Astrocyte of the cerebellum (primary cell): ENCODE measurements around the gene NECAB3.
A peak's percentile ranks its signal among the peaks of the same experiment; 100 is the strongest.
"Not testable (repeated sequence)": the region's sequence is repeated elsewhere in the genome, so short reads cannot be mapped to it uniquely, and the experiment has no call there.

Experiments used
- DNase-seq: peaks from one replicate; pipeline ENCODE4 v3.0.0-alpha.2; 2011; ENCODE audit warnings: low read depth
- H3K4me3 ChIP-seq: 2 replicates; pipeline ENCODE4 v1.5.1; 2011; ENCODE audit warnings: mild to moderate bottlenecking, low read depth, low read length, moderate library complexity
- in situ Hi-C: cut with HindIII; loops from 2 replicates; pipeline ENCODE4 v1.10.0; 2017; ENCODE audit warnings: low sequenced_read_pairs
- TF ChIP-seq, protein P1 (sequence below): IDR thresholded peaks from 2 replicates; pipeline ENCODE4 v1.5.1; 2012; ENCODE audit warnings: low read length, low read depth, moderate library complexity, mild to moderate bottlenecking; ENCODE audit errors: missing control alignments

Gene NECAB3

DNA sequence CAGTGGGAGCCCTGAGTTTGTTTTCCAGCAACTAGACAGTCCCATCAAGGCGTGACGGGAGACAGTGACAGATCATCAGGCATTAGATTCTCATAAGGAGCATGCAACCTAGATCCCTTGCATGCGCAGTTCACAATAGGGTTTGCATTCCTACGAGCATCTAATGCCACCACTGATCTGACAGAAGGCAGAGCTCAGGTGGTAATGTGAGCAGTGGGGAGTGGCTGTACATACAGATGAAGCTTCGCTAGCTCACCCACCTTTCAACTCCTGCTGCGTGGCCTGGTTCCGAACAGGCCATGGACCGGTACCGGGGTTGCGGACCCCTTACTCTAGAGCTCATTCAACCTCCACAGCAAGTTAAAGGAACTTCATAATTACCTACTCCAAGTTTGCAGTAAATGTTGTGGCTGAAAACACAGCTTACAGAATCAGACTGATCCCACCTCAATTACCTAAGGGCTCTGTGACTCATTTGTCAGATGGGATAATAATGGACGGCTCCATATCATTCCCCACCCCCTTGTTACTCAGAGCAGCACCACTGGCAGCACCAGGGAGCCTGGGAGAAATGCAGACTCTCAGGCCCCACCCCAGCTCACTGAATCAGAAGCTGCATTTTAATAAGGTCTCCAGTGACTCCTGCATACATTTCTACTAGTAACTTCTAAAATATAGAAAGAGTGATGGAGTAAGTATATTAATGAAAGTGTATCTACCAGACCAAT lies 30.1 kb upstream of the NECAB3 start:
- TF ChIP-seq, protein P1, sequence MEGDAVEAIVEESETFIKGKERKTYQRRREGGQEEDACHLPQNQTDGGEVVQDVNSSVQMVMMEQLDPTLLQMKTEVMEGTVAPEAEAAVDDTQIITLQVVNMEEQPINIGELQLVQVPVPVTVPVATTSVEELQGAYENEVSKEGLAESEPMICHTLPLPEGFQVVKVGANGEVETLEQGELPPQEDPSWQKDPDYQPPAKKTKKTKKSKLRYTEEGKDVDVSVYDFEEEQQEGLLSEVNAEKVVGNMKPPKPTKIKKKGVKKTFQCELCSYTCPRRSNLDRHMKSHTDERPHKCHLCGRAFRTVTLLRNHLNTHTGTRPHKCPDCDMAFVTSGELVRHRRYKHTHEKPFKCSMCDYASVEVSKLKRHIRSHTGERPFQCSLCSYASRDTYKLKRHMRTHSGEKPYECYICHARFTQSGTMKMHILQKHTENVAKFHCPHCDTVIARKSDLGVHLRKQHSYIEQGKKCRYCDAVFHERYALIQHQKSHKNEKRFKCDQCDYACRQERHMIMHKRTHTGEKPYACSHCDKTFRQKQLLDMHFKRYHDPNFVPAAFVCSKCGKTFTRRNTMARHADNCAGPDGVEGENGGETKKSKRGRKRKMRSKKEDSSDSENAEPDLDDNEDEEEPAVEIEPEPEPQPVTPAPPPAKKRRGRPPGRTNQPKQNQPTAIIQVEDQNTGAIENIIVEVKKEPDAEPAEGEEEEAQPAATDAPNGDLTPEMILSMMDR = no peak
- no peak overlapping the region for H3K4me3 ChIP-seq
- in situ Hi-C loops = no loop called here
- DNase-seq = no peak

DNA sequence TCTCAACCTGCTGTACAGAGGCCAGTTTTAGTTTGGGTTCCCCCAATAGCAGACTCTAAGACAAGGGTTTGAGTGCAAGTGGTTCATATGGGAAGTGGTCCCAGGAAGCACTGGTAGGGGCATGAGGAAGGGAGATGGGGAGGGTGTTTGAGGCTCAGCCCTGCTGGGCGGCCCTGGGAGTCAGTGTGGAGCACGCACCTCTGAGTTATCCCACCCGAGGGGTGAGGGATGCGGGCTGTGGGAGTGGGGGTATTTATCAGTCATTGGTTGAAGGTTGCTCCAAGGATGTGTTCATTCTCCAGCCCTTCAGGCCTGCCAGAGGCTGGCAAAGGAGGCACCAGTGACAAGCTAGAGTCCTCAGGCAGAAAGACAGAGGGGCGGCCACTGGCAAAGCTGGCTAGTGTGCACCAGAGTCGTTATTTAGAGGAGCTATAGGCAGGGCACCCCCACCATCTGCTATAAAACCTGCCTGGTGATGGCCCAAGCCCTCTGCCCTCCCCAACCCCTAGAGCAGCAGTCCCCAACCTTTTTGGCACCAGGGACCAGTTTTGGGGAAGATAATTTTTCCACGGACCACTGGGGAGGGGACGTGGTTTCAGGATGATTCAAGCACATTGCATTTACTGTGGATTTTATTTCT lies 29.4 kb upstream of the NECAB3 start:
- in situ Hi-C loops = no loop called here
- no peak overlapping the region for H3K4me3 ChIP-seq
- DNase-seq = no peak
- TF ChIP-seq, protein P1 = no peak

DNA sequence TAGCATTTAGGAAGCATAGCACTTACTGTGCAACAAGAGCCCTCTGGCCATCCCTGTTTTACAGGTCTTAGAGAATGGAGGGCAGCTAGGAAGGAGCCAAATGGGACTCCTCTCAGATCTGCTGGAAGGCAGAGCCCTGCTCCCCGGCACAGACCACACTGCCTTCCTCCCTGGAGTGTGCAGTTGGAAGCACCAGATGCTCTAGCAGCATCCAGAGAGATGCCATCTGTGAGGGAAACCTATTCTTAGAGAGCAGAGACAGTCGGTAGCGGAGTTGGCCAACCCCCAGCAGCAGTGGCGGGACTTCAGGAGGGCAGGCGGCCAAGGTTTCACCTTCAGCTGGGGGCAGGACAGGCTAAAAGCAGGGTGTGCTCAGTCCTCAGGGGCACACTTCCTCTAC lies 28.6 kb upstream of the NECAB3 start:
- in situ Hi-C loops = no loop called here
- TF ChIP-seq, protein P1 = no peak

DNA sequence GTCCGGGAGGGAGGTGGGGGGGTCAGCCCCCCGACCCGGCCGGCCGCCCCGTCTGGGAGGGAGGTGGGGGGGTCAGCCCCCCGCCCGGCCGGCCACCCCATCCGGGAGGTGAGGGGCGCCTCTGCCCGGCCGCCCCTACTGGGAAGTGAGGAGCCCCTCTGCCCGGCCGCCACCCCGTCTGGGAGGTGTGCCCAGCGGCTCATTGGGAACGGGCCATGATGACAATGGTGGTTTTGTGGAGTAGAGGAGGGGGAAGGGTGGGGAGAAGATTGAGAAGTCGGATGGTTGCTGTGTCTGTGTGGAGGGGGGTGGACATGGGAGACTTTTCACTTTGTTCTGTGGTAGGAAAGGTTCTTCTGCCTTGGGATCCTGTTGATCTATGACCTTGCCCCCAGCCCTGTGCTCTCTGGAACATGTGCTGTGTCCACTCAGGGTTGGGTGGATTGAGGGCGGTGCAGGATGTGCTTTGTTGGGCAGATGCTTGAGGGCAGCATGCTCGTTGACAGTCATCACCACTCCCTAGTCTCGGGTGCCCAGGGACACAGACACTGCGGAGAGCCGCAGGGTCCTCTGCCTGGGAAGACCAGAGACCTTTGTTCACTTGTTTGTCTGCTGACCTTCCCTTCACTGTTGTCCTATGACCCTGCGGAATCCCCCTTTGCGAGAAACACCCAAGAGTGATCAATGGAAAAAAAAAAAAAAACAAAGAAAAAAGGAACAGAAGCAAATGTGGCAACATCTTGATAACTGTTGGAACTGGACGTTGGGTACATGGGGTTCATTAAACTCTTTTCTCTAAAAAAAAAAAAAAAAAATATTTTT lies 27.6 kb upstream of the NECAB3 start:
- DNase-seq = no peak
- no peak overlapping the region for H3K4me3 ChIP-seq
- in situ Hi-C loops = no loop called here
- TF ChIP-seq, protein P1 = no peak

More for the DNA sequence above, 28.6 kb upstream of the NECAB3 start:
- DNase-seq = no peak
- H3K4me3 ChIP-seq = no peak overlapping the region

DNA sequence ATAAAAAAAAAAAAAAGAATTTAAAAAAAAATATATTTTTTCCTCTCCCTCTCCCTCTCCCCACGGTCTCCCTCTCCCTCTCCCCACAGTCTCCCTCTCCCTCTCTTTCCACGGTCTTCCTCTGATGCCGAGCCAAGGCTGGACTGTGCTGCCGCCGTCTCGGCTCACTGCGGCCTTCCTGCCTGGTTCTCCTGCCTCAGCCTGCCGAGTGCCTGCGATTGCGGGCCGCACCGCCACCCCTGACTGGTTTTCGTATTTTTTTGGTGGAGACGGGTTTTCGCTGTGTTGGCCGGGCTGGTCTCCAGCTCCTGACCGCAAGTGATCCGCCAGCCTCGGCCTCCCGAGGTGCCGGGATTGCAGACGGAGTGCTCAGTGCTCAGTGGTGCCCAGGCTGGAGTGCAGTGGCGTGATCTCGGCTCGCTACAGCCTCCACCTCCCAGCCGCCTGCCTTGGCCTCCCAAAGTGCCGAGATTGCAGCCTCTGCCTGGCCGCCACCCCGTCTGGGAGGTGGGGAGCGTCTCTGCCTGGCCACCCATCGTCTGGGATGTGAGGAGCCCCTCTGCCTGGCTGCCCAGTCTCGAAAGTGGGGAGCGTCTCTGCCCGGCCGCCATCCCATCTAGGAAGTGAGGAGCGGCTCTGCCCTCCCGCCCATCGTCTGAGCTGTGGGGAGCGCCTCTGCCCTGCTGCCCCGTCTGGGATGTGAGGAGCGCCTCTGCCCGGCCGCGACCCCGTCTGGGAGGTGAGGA lies 26.6 kb upstream of the NECAB3 start:
- in situ Hi-C loops, H3K4me3 ChIP-seq, DNase-seq: not testable (repeated sequence)

DNA sequence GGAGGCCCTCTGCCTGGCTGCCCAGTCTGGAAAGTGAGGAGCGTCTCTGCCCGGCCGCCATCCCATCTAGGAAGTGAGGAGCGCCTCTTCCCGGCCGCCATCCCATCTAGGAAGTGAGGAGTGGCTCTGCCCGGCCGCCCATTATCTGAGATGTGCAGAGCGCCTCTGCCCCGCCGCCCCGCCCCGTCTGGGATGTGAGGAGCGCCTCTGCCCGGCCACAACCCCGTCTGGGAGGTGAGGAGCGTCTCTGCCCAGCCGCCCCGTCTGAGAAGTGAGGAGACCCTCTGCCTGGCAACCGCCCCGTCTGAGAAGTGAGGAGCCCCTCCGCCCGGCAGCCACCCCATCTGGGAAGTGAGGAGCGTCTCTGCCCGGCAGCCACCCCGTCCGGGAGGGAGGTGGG lies 24.7 kb upstream of the NECAB3 start:
- in situ Hi-C loops, H3K4me3 ChIP-seq, DNase-seq: not testable (repeated sequence)

DNA sequence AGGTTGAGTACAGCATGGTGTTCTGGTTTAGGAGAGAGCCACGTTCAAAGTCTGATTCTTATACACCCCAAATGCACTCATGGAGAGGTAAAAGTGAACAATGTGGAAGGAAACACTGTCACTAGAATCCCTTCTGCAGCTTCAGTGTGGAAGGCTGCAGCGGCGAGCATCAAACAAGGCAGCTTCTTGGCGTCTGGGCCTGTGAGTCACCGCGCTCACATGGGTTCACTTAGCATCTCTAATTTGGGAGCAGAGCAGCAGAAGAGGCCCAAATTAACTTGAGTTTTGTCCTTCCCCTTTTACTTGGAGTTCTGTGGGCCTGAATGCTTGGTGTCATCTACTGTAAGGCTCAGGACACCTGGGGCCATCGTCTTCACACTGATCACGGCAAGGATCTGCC lies 22.9 kb upstream of the NECAB3 start:
- TF ChIP-seq, protein P1 = no peak
- DNase-seq = peak; percentile 44
- no peak overlapping the region for H3K4me3 ChIP-seq
- in situ Hi-C loops = no loop called here
